Small intestine (tissue), 7 donors: ENCODE measurements around the gene PEDS1. TPM values are rescaled to one million over a fixed set of nuclear protein-coding genes. Genes with fewer than 3 reads are reported as not detected.

ENCODE experiments used
- DNase-seq, 2 donors: peaks; one replicate each; pipeline versions ENCODE4 v3.0.0 to v3.0.0-alpha.2; 2013
- FAIRE-seq: peaks from 2 replicates; lab custom pipeline; 2012; peaks lifted over from hg19 to GRCh38; lab: Jason Lieb, UNC
- H3K27ac ChIP-seq, 3 donors: one replicate each; pipeline ENCODE4 v1.5.1; 2013; ENCODE audit warnings: low read length in 2 of 3, mild to moderate bottlenecking in 2 of 3, control low read depth in 1 of 3, inconsistent platforms in 1 of 3, low read depth in 1 of 3, moderate library complexity in 1 of 3
- H3K27me3 ChIP-seq, 3 donors: one replicate each; pipeline ENCODE4 v1.6.1; 2013; ENCODE audit warnings: low read length in 3 of 3, inconsistent platforms in 1 of 3; ENCODE audit not compliant: control insufficient read depth in 3 of 3, insufficient read depth in 3 of 3
- H3K36me3 ChIP-seq, 3 donors: one replicate each; pipeline ENCODE4 v1.6.1; 2013; ENCODE audit warnings: low read length in 3 of 3, inconsistent platforms in 1 of 3, low read depth in 1 of 3, mild to moderate bottlenecking in 1 of 3, moderate library complexity in 1 of 3; ENCODE audit not compliant: control insufficient read depth in 3 of 3, insufficient read depth in 2 of 3
- H3K4me1 ChIP-seq, 3 donors: one replicate each; pipeline ENCODE4 v1.6.1; 2013; ENCODE audit warnings: low read length in 2 of 3, inconsistent platforms in 1 of 3, low read depth in 1 of 3, mild to moderate bottlenecking in 1 of 3, moderate library complexity in 1 of 3; ENCODE audit not compliant: control insufficient read depth in 3 of 3, insufficient read depth in 2 of 3
- H3K4me3 ChIP-seq, 3 donors: one replicate each; pipeline ENCODE4 v1.5.1; 2013; ENCODE audit warnings: low read length in 3 of 3, control low read depth in 1 of 3, inconsistent platforms in 1 of 3, low read depth in 1 of 3, mild to moderate bottlenecking in 1 of 3, moderate library complexity in 1 of 3
- H3K9me3 ChIP-seq, 2 donors: one replicate each; pipeline ENCODE4 v1.6.1; 2013; ENCODE audit warnings: low read depth in 1 of 2, low read length in 1 of 2; ENCODE audit not compliant: control insufficient read depth in 2 of 2, insufficient read depth in 1 of 2
- WGBS, 3 donors: extraction: QIAGEN DNeasy Blood & Tissue Kit; methylation state at CpG; one replicate each; pipeline ENCODE4 v1.1.7; 2013; 5-methylcytosine and 5-hydroxymethylcytosine counted together
- polyA plus RNA-seq, 4 donors: library from polyadenylated mRNA; stranded (reverse) in 3 of 4; unstranded in 1 of 4; fragments of 200-250 nt in 3 of 4; fragments of 120-200 nt in 1 of 4; gene quantifications; one replicate each; pipeline versions ENCODE4 v1.2.1 to v1.2.3, GENCODE V29; 2013
- donor health status: healthy with polysubstance abuse.
- donor health status: control.
- donor health status: control.
- donor health status: Bipolar disorder and iron deficiency.
- donor health status: healthy.

The PEDS1 gene
- polyA plus RNA-seq, 4 donors, result 16.8 to 33.5 (median 19.4) TPM

- peak overlapping the region in 1 of 3 donors; percentile 95 for H3K27ac ChIP-seq
- FAIRE-seq (no peak), DNase-seq (peak; percentile 25 to 72)
- H3K27me3 ChIP-seq, result no peaks in the 10 kb centered on the region
- peaks cover 3 to 37% (median 4%) of the 10 kb centered on the region in 3 donors for H3K4me1 ChIP-seq
- H3K9me3 ChIP-seq, result no peaks in the 10 kb centered on the region
- H3K4me3 ChIP-seq, result no peak overlapping the region
- peaks cover 0 to 15% (median 0%) of the 10 kb centered on the region in 3 donors for H3K36me3 ChIP-seq
- WGBS, 3 donors, result 57 to 80% (median 75%) methylated on average over 18 of the region's 18 CpGs
Observed at GRCh38 chr20:50188879-50189680, 35.6 kb upstream of the PEDS1 start.

DNA sequence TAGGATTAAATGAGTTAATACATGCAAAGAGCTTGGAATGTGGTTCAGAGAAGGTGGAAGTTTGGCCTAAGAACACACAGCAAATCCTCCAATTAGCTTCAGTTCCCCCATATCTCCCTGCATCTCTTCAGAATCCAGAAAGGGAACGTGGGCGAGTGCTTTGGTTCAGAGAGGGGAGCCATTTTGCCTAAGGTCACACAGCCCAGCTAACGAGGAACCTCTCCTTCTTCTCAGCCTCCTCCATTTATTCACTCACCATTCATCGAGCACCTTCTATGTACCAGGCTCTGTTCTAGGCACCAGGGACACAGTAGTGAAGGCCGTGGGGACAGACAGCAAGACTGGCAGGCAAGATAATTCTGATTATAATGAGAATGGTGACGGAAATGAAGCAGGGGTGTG is 34.8 kb upstream of the PEDS1 start:
- peaks cover 0 to 7% (median 0%) of the 10 kb centered on the region in 3 donors for H3K36me3 ChIP-seq
- WGBS, 3 donors, result 91 to 97% (median 96%) methylated on average over 6 of the region's 6 CpGs
- FAIRE-seq (no peak), DNase-seq (no peak)
- H3K4me1 ChIP-seq, result peaks cover 2 to 29% (median 4%) of the 10 kb centered on the region in 3 donors
- no peak overlapping the region for H3K27ac ChIP-seq
- H3K4me3 ChIP-seq, result no peak overlapping the region
- H3K9me3 ChIP-seq, result no peaks in the 10 kb centered on the region
- no peaks in the 10 kb centered on the region for H3K27me3 ChIP-seq

DNA sequence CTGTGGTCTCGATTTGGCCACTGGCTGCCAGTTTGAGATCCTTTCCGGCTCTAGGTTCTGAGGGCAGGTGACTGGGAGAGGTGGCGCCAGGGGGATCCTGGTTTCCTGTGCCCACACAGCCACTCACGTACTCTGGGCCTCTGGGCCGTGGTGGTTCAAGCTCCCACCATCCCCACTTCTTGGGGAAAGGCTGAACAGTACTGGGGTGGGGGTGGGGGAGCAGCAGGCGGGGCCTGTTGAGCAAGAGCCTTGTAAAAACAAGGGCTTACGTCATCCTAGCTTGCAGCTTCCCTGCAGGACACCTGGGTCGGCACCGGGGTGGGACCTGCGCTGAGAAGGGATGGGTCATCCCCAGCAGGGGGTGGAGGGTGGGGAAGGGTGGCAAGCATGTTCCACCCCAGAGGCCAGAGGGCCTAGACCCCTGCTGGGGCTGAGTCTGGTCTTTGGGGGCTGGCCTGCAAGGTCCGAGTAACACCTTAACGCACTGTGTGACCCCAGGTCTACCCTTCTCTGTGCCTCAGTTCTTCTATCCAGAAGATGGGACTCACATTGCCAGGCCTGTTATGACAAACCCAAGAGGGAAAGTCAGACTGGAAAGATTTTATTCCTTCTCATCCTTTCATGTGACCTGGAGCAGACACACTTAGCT is 34.0 kb upstream of the PEDS1 start:
- H3K27ac ChIP-seq, result peak overlapping the region in 1 of 3 donors; percentile 54
- DNase-seq, result peak in 1 of 2 donors; percentile 76

GRCh38 chr20:50186987-50187402 is 33.5 kb upstream of the PEDS1 start:
- peak overlapping the region in 1 of 3 donors; percentile 54 for H3K27ac ChIP-seq
- H3K27me3 ChIP-seq, result no peaks in the 10 kb centered on the region
- peaks cover 0 to 26% (median 0%) of the 10 kb centered on the region in 3 donors for H3K4me1 ChIP-seq
- H3K9me3 ChIP-seq, result no peaks in the 10 kb centered on the region
- WGBS, 3 donors, result 61 to 69% (median 62%) methylated on average over 8 of the region's 8 CpGs
- DNase-seq, result no peak
- H3K36me3 ChIP-seq, result no peaks in the 10 kb centered on the region
- FAIRE-seq, result no peak
- H3K4me3 ChIP-seq, result no peak overlapping the region

More for the DNA sequence above, 34.0 kb upstream of the PEDS1 start:
- Histone ChIP-seq H3K9me3 (no peaks in the 10 kb centered on the region), H3K27me3 (no peaks in the 10 kb centered on the region), H3K4me1 (peaks cover 0 to 26% (median 0%) of the 10 kb centered on the region in 3 donors), H3K4me3 (no peak overlapping the region), H3K36me3 (no peaks in the 10 kb centered on the region)
- 44 to 68% (median 58%) methylated on average over 12 of the region's 12 CpGs for WGBS, 3 donors
- no peak for FAIRE-seq

DNA sequence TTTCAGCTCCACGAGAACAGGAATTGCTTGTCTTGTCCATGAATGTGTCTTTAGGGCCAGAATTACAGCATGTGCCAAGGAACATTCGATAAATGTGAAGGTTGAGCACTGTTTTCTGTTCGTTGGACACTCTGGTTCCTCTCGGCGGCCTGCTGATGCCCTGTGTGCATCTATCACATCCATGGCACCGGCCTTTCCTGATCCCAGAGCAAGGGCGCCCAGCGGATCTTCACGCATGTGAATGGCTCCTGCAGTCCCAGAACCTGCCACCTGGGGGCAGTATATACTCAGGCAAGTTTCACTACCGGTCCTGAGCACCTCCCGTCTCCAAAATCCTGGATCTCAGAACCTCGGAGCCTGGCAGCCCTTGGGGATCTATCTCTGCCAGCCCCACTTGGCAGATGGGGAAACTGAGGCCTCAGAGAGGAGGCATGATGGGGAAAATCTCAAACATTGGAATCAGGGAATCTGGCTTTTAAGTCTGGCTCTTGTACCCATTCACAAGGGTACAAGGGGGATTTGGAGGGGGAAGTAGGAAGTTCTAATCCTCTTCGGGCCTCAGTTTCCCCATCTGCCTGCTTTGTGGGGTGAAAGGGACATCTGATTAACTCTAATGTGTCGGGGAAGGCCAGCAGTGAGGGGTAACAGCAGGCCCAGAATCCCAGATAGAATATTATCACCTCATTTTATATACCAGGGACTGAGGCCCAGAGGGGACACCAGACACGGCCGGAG is 32.8 kb upstream of the PEDS1 start:
- Histone ChIP-seq H3K4me3 (no peak overlapping the region), H3K9me3 (no peaks in the 10 kb centered on the region), H3K4me1 (peaks cover 0 to 26% (median 0%) of the 10 kb centered on the region in 3 donors), H3K27ac (no peak overlapping the region), H3K27me3 (no peaks in the 10 kb centered on the region), H3K36me3 (no peaks in the 10 kb centered on the region)
- DNase-seq (peak; percentile 81 to 90), FAIRE-seq (no peak)
- 13 to 17% (median 16%) methylated on average over 16 of the region's 16 CpGs for WGBS, 3 donors

DNA sequence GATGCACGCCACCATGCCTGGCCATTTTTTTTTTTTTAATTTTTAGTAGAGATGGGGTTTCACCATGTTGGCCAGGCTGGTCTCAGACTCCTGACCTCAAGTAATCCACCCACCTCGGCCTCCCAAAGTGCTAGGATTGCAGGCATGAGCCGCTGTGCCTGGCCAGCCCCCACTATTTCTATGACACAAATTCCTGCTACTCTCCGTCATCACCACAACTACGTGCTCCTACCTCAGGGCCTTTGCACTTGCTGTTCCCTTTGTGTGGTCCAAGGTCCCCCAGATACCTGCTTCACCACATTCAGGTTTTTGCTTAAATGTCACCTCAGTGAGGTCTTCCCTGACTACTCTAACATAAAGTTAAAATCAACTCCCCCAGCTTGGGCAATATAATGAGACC is 31.9 kb upstream of the PEDS1 start:
- DNase-seq, result no peak
- 83 to 86% (median 85%) methylated on average over 5 of the region's 5 CpGs for WGBS, 3 donors
- Histone ChIP-seq H3K27me3 (no peaks in the 10 kb centered on the region), H3K27ac (no peak overlapping the region), H3K36me3 (no peaks in the 10 kb centered on the region), H3K4me3 (no peak overlapping the region), H3K9me3 (no peaks in the 10 kb centered on the region), H3K4me1 (peaks cover 0 to 26% (median 0%) of the 10 kb centered on the region in 3 donors)
- no peak for FAIRE-seq

GRCh38 chr20:50182346-50182745 is 28.8 kb upstream of the PEDS1 start:
- no peak for FAIRE-seq
- WGBS, 3 donors, result 73 to 81% (median 80%) methylated on average over 2 of the region's 2 CpGs

DNA sequence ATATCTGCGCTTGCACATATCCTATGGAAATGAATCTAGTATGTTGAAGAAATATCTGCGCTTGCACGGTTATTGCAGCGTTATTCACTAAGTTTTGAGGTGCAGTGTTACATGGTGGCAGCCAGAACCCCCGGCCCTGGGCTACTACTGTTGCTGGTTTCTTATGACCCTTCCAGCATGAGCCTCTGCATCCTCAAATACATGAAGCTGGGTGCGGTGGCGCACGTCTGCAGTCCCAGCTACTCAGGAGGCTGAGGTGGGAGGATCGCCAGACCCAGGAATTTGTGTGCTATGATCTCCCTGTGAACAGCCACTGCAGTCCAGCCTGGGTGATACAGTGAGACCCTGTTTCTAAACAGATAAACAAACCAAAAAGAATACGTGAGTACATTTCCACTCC is 27.8 kb upstream of the PEDS1 start:
- no peak for DNase-seq
- WGBS, 3 donors, result 91 to 94% (median 92%) methylated on average over 10 of the region's 10 CpGs
- no peak overlapping the region for H3K27ac ChIP-seq
- FAIRE-seq, result no peak
- H3K36me3 ChIP-seq, result no peaks in the 10 kb centered on the region
- H3K4me3 ChIP-seq, result no peak overlapping the region
- H3K27me3 ChIP-seq, result no peaks in the 10 kb centered on the region
- H3K4me1 ChIP-seq, result no peaks in the 10 kb centered on the region
- no peaks in the 10 kb centered on the region for H3K9me3 ChIP-seq

More at GRCh38 chr20:50182346-50182745, 28.8 kb upstream of the PEDS1 start:
- Histone ChIP-seq H3K27ac (no peak overlapping the region), H3K27me3 (no peaks in the 10 kb centered on the region), H3K4me1 (peaks cover 0 to 2% (median 0%) of the 10 kb centered on the region in 3 donors), H3K4me3 (no peak overlapping the region), H3K9me3 (no peaks in the 10 kb centered on the region), H3K36me3 (no peaks in the 10 kb centered on the region)
- DNase-seq, result no peak
